Uterus (tissue), 4 donors: ENCODE measurements around the gene CATSPER1. TPM values are rescaled to one million over a fixed set of nuclear protein-coding genes. Genes with fewer than 3 reads are reported as not detected.
"Not testable (repeated sequence)": the region's sequence is repeated elsewhere in the genome, so short reads cannot be mapped to it uniquely, and the experiment has no call there.

Source experiments
- DNase-seq, 2 donors: peaks; one replicate each; pipeline ENCODE4 v3.0.0-alpha.2; 2019 to 2020
- H3K27ac ChIP-seq, 2 donors: fragments of 200-600 bp; sonication (generic); 1 replicate in 1 of 2; 2 replicates in 1 of 2; pipeline ENCODE4 v1.5.1; 2016 to 2018
- H3K27me3 ChIP-seq, 2 donors: fragments of 200-600 bp; sonication (generic); one replicate each; pipeline ENCODE4 v1.5.1; 2018 to 2019; ENCODE audit warnings: control low read depth in 1 of 2
- H3K36me3 ChIP-seq, 2 donors: fragments of 200-600 bp; sonication (generic); one replicate each; pipeline ENCODE4 v1.5.1; 2019; ENCODE audit warnings: control low read depth in 1 of 2
- H3K4me1 ChIP-seq, 2 donors: fragments of 200-600 bp; sonication (generic); one replicate each; pipeline ENCODE4 v1.5.1; 2018 to 2019; ENCODE audit warnings: control low read depth in 1 of 2
- H3K4me3 ChIP-seq, 2 donors: fragments of 200-600 bp; sonication (generic); 1 replicate in 1 of 2; 2 replicates in 1 of 2; pipeline ENCODE4 v1.5.1; 2018 to 2019; ENCODE audit warnings: mild to moderate bottlenecking in 1 of 2
- H3K9me3 ChIP-seq, 2 donors: fragments of 200-600 bp; sonication (generic); one replicate each; pipeline ENCODE4 v1.5.1; 2019; ENCODE audit warnings: control low read depth in 1 of 2
- CTCF ChIP-seq, 4 experiments: fragments of 200-600 bp in 2 of 4; fragments of 450-650 bp in 2 of 4; sonication (generic) in 2 of 4; IDR thresholded peaks; one replicate each; pipeline ENCODE4 v1.5.1; 2016 to 2019; ENCODE audit warnings: antibody characterized with exemption in 4 of 4, mild to moderate bottlenecking in 2 of 4, moderate library complexity in 1 of 4
- POLR2A ChIP-seq, 2 donors: fragments of 450-650 bp; IDR thresholded peaks; one replicate each; pipeline ENCODE4 v1.6.1; 2016; ENCODE audit warnings: antibody characterized with exemption in 2 of 2, mild to moderate bottlenecking in 1 of 2, moderate library complexity in 1 of 2
- intact Hi-C: fragments of 100-400 bp; cut with DNase I; formaldehyde crosslinking; loops from one replicate; pipeline ENCODE4 v1.15.1; 2023; ENCODE audit warnings: low total_unique reads
- total RNA-seq, 4 donors: library from RNA; depleted of rRNA in 3 of 4; stranded (reverse); fragments of >200 nt in 3 of 4; gene quantifications; one replicate each; pipeline versions ENCODE4 v1.1.0 to v1.2.4, GENCODE V29; 2014 to 2023
- donor health status: DM: yes; HTN: yes; CAD: no.

The CATSPER1 gene
- total RNA-seq, 4 donors from 2014 or later = 0.26 TPM; not detected in 3

GRCh38 chr11:66037327-66037726 is 11.0 kb upstream of the CATSPER1 start:
- no peaks in the 10 kb centered on the region for H3K4me1 ChIP-seq
- DNase-seq = no peak
- no peak overlapping the region for H3K27ac ChIP-seq
- H3K4me3 ChIP-seq = no peak overlapping the region
- no peaks in the 10 kb centered on the region for H3K27me3 ChIP-seq
- no peaks in the 10 kb centered on the region for H3K9me3 ChIP-seq
- intact Hi-C loops = no loop called here
- H3K36me3 ChIP-seq = no peaks in the 10 kb centered on the region
- TF ChIP-seq POLR2A (IDR thresholded peaks at IDR 0.05) = no peak
- no peak for TF ChIP-seq CTCF (IDR thresholded peaks at IDR 0.05)

GRCh38 chr11:66036334-66036710 is 10.0 kb upstream of the CATSPER1 start:
- H3K4me1 ChIP-seq = no peaks in the 10 kb centered on the region
- H3K4me3 ChIP-seq = no peak overlapping the region
- no peak for DNase-seq
- no peaks in the 10 kb centered on the region for H3K36me3 ChIP-seq
- H3K9me3 ChIP-seq = no peaks in the 10 kb centered on the region
- intact Hi-C loops = no loop called here
- no peak overlapping the region for H3K27ac ChIP-seq
- no peak for TF ChIP-seq CTCF (IDR thresholded peaks at IDR 0.05)
- no peak for TF ChIP-seq POLR2A (IDR thresholded peaks at IDR 0.05)
- no peaks in the 10 kb centered on the region for H3K27me3 ChIP-seq

GRCh38 chr11:66035653-66036333 is 9.5 kb upstream of the CATSPER1 start:
- Histone ChIP-seq H3K9me3 (no peaks in the 10 kb centered on the region), H3K27me3 (no peaks in the 10 kb centered on the region), H3K36me3 (no peaks in the 10 kb centered on the region), H3K4me3 (no peak overlapping the region), H3K4me1 (no peaks in the 10 kb centered on the region), H3K27ac (no peak overlapping the region)
- no peak for DNase-seq
- intact Hi-C loops = no loop called here
- TF ChIP-seq POLR2A (IDR thresholded peaks at IDR 0.05) = no peak
- TF ChIP-seq CTCF (IDR thresholded peaks at IDR 0.05) = no peak

GRCh38 chr11:66032957-66033735 is 6.9 kb upstream of the CATSPER1 start:
- no peak overlapping the region for H3K27ac ChIP-seq
- TF ChIP-seq CTCF (IDR thresholded peaks at IDR 0.05) (no peak), POLR2A (IDR thresholded peaks at IDR 0.05) (no peak)
- H3K36me3 ChIP-seq = no peaks in the 10 kb centered on the region
- no peaks in the 10 kb centered on the region for H3K27me3 ChIP-seq
- intact Hi-C loops = no loop called here
- DNase-seq = no peak
- no peaks in the 10 kb centered on the region for H3K4me1 ChIP-seq
- no peak overlapping the region for H3K4me3 ChIP-seq
- H3K9me3 ChIP-seq = no peaks in the 10 kb centered on the region

GRCh38 chr11:66023186-66023440 is 3.2 kb downstream of the CATSPER1 start:
- H3K9me3 ChIP-seq, H3K4me3 ChIP-seq, DNase-seq, intact Hi-C loops, H3K36me3 ChIP-seq, H3K27ac ChIP-seq, H3K27me3 ChIP-seq, H3K4me1 ChIP-seq: not testable (repeated sequence)
